ENCODE measurements around the gene TTLL10. TPM values are rescaled to one million over a fixed set of nuclear protein-coding genes. Genes with fewer than 3 reads are reported as not detected.
"Not testable (repeated sequence)": the region's sequence is repeated elsewhere in the genome, so short reads cannot be mapped to it uniquely, and the experiment has no call there.

Gene TTLL10
- total and polyA plus RNA-seq, 7 experiments from 2014 or later: 0.58 to 0.80 TPM; not detected in 5

DNA sequence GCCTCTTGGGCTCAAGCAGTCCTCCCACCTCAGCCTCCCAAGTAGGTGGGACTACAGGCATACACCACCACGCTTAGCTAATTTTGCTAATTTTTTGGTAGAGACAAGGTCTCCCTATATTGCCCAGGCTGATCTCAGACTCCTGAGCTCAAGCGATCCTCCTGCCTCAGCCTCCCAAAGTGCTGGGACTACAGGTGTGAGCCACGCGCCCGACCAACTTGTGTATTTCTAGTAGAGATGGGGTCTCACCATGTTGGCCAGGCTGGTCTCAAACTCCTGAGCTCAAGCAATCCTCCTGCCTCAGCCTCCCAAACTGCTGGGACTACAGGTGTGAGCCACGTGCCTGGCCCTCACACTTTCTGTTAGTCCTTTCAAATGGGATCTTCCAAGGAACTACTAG, 22.0 kb downstream of the TTLL10 start:
- Mint-ChIP-seq H3K9me3 (peaks cover 5 to 21% (median 13%) of the 10 kb centered on the region in 11 donors), H3K36me3 (peaks cover 0 to 19% (median 5%) of the 10 kb centered on the region in 5 donors), H3K4me1 (peaks cover 0 to 11% (median 0%) of the 10 kb centered on the region in 7 donors)
- H3K27me3 Mint-ChIP-seq; H3K27ac Mint-ChIP-seq; H3K27me3 ChIP-seq (ENCODE audit: control insufficient read depth in 2 of 2, insufficient read depth in 2 of 2, low read length in 2 of 2); H3K27ac ChIP-seq (ENCODE audit: low read depth, low read length); H3K4me1 ChIP-seq (ENCODE audit: control insufficient read depth in 2 of 2, insufficient read depth in 2 of 2, low read length in 2 of 2); H3K36me3 ChIP-seq (ENCODE audit: control insufficient read depth in 2 of 3, insufficient read depth in 3 of 3, low read length in 3 of 3); H3K9me3 ChIP-seq (ENCODE audit: control insufficient read depth in 2 of 3, low read length in 3 of 3); H3K4me3 Mint-ChIP-seq; CTCF ChIA-PET; DNase-seq; ATAC-seq; H3K4me3 ChIP-seq (ENCODE audit: low read length); intact Hi-C loops (cut with micrococcal nuclease): not testable (repeated sequence)
- POLR2A ChIA-PET: interaction anchor here (0.8 kb wide), 2 partner anchors 12 to 20 kb away, joined by 3 to 4 read pairs; no protein-coding TSS in a partner anchor

DNA sequence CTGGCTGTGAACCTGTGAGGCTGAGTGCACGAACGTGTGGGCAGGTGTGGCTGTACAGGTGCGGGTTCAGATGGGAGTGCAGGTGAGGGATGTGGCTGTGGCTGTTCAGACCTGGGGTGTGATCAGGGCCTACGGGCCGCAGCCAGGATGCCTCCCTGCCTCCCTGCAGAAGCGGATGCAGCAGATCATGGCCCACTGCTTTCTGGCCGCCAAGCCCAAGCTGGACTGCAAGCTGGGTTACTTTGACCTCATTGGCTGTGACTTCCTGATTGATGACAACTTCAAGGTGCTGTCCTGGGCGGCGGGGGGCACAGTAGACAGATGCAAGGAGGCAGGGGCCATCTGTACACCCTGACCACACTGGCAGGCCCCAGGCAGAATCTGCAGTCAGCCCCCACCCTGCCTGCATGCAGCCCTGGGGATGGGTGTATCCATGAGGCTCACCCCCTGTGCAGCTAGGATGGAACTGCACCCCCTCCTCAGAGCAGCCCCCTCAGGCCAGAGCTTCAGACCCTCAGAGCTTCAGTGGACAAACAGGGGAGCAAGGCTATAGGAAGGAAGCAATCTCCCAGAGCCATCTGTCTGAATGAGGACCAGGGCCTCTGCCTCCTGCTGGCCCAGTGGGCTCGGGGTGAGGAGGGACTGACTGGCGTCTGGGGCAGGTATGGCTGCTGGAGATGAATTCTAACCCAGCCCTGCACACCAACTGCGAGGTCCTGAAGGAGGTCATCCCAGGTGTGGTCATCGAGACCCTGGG, 22.9 kb downstream of the TTLL10 start:
- Histone ChIP-seq H3K27me3 (ENCODE audit: control insufficient read depth in 2 of 2, insufficient read depth in 2 of 2, low read length in 2 of 2) (no peaks in the 10 kb centered on the region), H3K36me3 (ENCODE audit: control insufficient read depth in 2 of 3, insufficient read depth in 3 of 3, low read length in 3 of 3) (no peaks in the 10 kb centered on the region), H3K4me3 (ENCODE audit: low read length) (no peak overlapping the region), H3K27ac (ENCODE audit: low read depth, low read length) (no peak overlapping the region), H3K4me1 (ENCODE audit: control insufficient read depth in 2 of 2, insufficient read depth in 2 of 2, low read length in 2 of 2) (no peaks in the 10 kb centered on the region), H3K9me3 (ENCODE audit: control insufficient read depth in 2 of 3, low read length in 3 of 3) (no peaks in the 10 kb centered on the region)
- DNase-seq (no peak), ATAC-seq (no peak)
- ChIA-PET POLR2A (interaction anchor here (0.8 kb wide), 1 partner anchor 12 kb away, joined by 3 read pairs; no protein-coding TSS in a partner anchor), CTCF (no interaction called here)
- intact Hi-C loops (cut with micrococcal nuclease): no loop called here
- Mint-ChIP-seq H3K4me3 (peak overlapping the region in 1 of 10 donors; percentile 14), H3K27me3 (no peaks in the 10 kb centered on the region), H3K36me3 (peaks cover 0 to 19% (median 5%) of the 10 kb centered on the region in 5 donors), H3K4me1 (peaks cover 0 to 11% (median 0%) of the 10 kb centered on the region in 7 donors), H3K27ac (no peak overlapping the region), H3K9me3 (peaks cover 5 to 21% (median 10%) of the 10 kb centered on the region in 11 donors)

DNA sequence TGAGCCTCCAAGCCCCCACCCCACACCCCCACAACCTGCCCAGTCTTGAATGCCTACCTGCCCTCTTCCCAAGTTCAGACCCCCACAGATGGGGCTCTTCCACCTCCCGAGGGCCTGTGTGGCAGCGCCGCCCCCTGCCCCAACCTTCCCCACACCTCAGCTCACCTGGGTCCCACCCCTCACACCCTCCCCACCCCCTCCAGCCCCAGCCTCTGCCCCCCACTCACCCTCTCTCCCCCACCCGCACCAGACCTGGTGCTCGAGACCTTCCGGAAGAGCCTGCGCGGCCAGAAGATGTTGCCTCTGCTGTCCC, 23.5 kb downstream of the TTLL10 start:
- CTCF ChIA-PET: no interaction called here
- DNase-seq (no peak), ATAC-seq (no peak)
- Mint-ChIP-seq H3K27me3 (no peaks in the 10 kb centered on the region), H3K4me1 (peaks cover 0 to 11% (median 0%) of the 10 kb centered on the region in 7 donors), H3K27ac (no peak overlapping the region), H3K9me3 (peaks cover under 1 to 16% (median 7%) of the 10 kb centered on the region in 11 donors), H3K36me3 (peaks cover 0 to 14% (median 2%) of the 10 kb centered on the region in 5 donors), H3K4me3 (no peak overlapping the region)
- intact Hi-C loops (cut with micrococcal nuclease): no loop called here
- H3K27ac ChIP-seq (ENCODE audit: low read depth, low read length): no peak overlapping the region
- no peaks in the 10 kb centered on the region for H3K9me3 ChIP-seq (ENCODE audit: control insufficient read depth in 2 of 3, low read length in 3 of 3)
- no peaks in the 10 kb centered on the region for H3K4me1 ChIP-seq (ENCODE audit: control insufficient read depth in 2 of 2, insufficient read depth in 2 of 2, low read length in 2 of 2)
- no peaks in the 10 kb centered on the region for H3K27me3 ChIP-seq (ENCODE audit: control insufficient read depth in 2 of 2, insufficient read depth in 2 of 2, low read length in 2 of 2)
- H3K4me3 ChIP-seq (ENCODE audit: low read length): no peak overlapping the region
- no peaks in the 10 kb centered on the region for H3K36me3 ChIP-seq (ENCODE audit: control insufficient read depth in 2 of 3, insufficient read depth in 3 of 3, low read length in 3 of 3)
- POLR2A ChIA-PET: no interaction called here

DNA sequence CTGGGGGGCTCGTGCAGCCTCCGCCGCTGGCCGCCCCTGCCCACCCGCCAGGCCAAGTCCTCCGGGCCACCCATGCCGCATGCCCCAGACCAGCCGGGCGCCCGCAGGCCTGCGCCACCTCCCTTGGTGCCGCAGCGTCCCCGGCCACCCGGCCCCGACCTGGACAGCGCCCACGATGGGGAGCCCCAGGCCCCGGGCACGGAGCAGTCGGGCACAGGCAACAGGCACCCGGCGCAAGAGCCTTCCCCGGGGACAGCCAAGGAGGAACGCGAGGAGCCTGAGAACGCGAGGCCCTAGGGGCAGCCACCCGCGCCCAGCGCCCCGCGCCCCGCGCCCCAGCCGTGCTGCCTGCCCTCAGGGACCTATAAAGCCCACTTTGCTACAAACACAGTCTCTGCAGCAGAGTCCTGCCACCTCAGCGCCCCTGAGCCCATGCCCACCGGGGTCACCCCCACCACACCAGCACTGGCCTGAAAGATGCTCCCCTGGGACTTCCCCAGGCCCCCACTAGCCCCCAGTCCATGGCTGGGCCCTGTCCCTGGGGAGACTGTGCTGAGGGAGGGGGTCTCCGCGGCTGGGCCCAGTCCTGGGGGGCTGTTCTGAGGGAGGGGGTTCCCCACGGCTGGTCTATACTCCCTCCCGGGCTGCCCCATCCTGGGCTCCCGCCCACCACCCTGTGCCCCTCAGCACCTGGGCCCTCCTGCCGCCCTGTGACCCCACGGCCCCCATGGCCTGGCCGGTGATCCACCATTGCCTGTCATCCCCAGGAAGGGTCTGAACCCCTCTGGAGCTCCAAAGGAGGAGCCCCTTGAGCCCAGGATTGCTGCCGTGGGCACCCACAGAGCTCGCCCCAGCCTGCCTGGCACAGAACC, 24.1 kb downstream of the TTLL10 start:
- POLR2A ChIA-PET: no interaction called here
- CTCF ChIA-PET: no interaction called here

DNA sequence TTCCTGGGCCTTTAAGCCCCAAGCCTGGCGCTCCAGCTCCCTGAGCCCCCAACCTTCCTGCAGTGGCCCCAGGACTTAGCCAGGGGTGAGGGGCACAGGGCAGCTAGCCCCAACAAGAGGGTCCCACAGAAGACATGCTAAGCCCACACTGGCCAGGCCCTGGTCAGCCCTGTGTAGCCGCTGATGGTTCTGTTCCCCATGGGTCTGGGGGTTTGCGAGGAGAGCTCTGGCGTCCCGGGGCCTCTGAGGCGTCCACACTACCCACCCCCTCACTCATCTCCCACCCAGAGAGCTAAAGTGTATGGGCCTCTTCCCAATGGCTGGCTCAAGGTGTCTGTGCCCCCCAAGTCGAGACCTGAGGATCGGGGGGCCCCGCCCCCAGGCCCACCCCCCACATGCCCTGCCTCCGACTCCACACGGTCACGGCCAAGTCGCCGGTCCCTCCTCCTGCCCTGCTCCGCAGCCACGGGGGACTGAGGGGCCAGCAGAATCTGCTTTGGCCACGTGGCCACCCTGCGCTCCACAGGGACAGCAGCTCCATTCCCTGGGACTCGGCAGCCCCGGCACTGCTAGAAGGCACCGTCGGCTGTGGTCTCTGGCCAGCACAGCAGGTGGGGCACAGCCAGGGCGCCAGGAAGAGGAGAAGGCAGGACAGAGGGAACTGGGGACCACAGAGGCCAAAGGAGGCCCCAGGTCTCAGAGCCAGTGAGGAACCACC, 24.9 kb downstream of the TTLL10 start:
- Mint-ChIP-seq H3K4me3 (no peak overlapping the region), H3K4me1 (peaks cover 0 to 11% (median 0%) of the 10 kb centered on the region in 7 donors), H3K27me3 (no peaks in the 10 kb centered on the region), H3K27ac (no peak overlapping the region), H3K9me3 (peaks cover 0 to 14% (median 7%) of the 10 kb centered on the region in 11 donors), H3K36me3 (peaks cover 0 to 14% (median 0%) of the 10 kb centered on the region in 5 donors)
- ATAC-seq: no peak
- no peaks in the 10 kb centered on the region for H3K9me3 ChIP-seq (ENCODE audit: control insufficient read depth in 2 of 3, low read length in 3 of 3)
- H3K27me3 ChIP-seq (ENCODE audit: control insufficient read depth in 2 of 2, insufficient read depth in 2 of 2, low read length in 2 of 2): no peaks in the 10 kb centered on the region
- no peak overlapping the region for H3K4me3 ChIP-seq (ENCODE audit: low read length)
- intact Hi-C loops (cut with micrococcal nuclease): no loop called here
- no peaks in the 10 kb centered on the region for H3K4me1 ChIP-seq (ENCODE audit: control insufficient read depth in 2 of 2, insufficient read depth in 2 of 2, low read length in 2 of 2)
- no peaks in the 10 kb centered on the region for H3K36me3 ChIP-seq (ENCODE audit: control insufficient read depth in 2 of 3, insufficient read depth in 3 of 3, low read length in 3 of 3)
- H3K27ac ChIP-seq (ENCODE audit: low read depth, low read length): no peak overlapping the region
- DNase-seq: no peak
- POLR2A ChIA-PET: no interaction called here
- CTCF ChIA-PET: no interaction called here

More for the DNA sequence above, 24.1 kb downstream of the TTLL10 start:
- DNase-seq (no peak), ATAC-seq (no peak)
- Mint-ChIP-seq H3K27me3 (no peaks in the 10 kb centered on the region), H3K27ac (no peak overlapping the region), H3K4me3 (no peak overlapping the region), H3K9me3 (peaks cover 0 to 14% (median 7%) of the 10 kb centered on the region in 11 donors), H3K4me1 (peaks cover 0 to 11% (median 0%) of the 10 kb centered on the region in 7 donors), H3K36me3 (peaks cover 0 to 14% (median 0%) of the 10 kb centered on the region in 5 donors)
- Histone ChIP-seq H3K36me3 (ENCODE audit: control insufficient read depth in 2 of 3, insufficient read depth in 3 of 3, low read length in 3 of 3) (no peaks in the 10 kb centered on the region), H3K27me3 (ENCODE audit: control insufficient read depth in 2 of 2, insufficient read depth in 2 of 2, low read length in 2 of 2) (no peaks in the 10 kb centered on the region), H3K4me3 (ENCODE audit: low read length) (no peak overlapping the region), H3K27ac (ENCODE audit: low read depth, low read length) (no peak overlapping the region), H3K9me3 (ENCODE audit: control insufficient read depth in 2 of 3, low read length in 3 of 3) (no peaks in the 10 kb centered on the region), H3K4me1 (ENCODE audit: control insufficient read depth in 2 of 2, insufficient read depth in 2 of 2, low read length in 2 of 2) (no peaks in the 10 kb centered on the region)
- intact Hi-C loops (cut with micrococcal nuclease): no loop called here

DNA sequence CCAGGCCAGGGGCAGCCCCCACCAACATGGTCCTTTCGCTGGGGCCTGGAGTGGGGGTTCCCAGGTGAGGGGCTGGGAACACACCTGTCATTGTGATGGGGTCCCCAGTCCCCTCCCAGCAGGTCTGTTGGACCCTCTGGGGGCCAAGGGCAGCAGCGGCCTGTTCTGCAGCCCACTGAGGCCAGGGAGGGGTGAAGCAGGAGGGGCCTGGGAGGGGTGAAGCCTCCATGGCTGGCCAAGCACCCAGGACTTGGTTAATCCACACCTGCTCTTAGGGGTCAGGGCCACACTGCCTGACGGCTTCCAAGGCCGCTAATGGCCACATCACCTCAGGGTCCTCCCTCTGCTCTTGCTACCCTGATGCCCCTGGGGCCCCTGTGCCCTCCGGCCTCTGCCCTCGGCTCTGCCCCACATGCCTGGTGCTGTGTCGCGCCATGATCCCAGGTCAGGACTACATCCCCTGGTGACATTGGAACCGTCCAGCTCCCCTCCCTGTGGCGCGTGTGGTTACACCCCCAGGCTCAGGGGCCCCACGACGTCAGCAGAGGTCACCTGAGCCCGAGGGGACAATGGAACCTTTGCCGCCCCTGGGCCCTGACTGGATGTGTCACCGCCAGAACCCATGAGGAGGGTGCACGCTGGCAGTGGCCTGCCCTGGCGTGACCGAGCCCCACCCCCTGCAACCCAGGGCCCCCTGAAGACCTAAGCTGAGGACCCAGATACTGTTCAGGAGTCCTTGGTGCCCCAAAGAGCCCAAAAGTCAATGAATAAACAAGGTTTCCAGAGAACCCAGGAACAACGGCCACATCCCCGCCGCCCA, 25.7 kb downstream of the TTLL10 start:
- ATAC-seq (no peak), DNase-seq (no peak)
- Histone ChIP-seq H3K36me3 (ENCODE audit: control insufficient read depth in 2 of 3, insufficient read depth in 3 of 3, low read length in 3 of 3) (no peaks in the 10 kb centered on the region), H3K27me3 (ENCODE audit: control insufficient read depth in 2 of 2, insufficient read depth in 2 of 2, low read length in 2 of 2) (no peaks in the 10 kb centered on the region), H3K9me3 (ENCODE audit: control insufficient read depth in 2 of 3, low read length in 3 of 3) (no peaks in the 10 kb centered on the region), H3K27ac (ENCODE audit: low read depth, low read length) (peak overlapping the region; percentile 2), H3K4me1 (ENCODE audit: control insufficient read depth in 2 of 2, insufficient read depth in 2 of 2, low read length in 2 of 2) (no peaks in the 10 kb centered on the region), H3K4me3 (ENCODE audit: low read length) (no peak overlapping the region)
- peak overlapping the region in 8 of 9 donors; percentile 32 to 80 (median 56) for H3K27ac Mint-ChIP-seq
- intact Hi-C loops (cut with micrococcal nuclease): no loop called here
- peaks cover 0 to 11% (median 7%) of the 10 kb centered on the region in 11 donors for H3K9me3 Mint-ChIP-seq
- peaks cover 0 to 10% (median 0%) of the 10 kb centered on the region in 5 donors for H3K36me3 Mint-ChIP-seq
- POLR2A ChIA-PET: no interaction called here
- CTCF ChIA-PET: no interaction called here
- peak overlapping the region; percentile 44 to 75 (median 54) for H3K4me3 Mint-ChIP-seq
- no peaks in the 10 kb centered on the region for H3K27me3 Mint-ChIP-seq
- H3K4me1 Mint-ChIP-seq: peaks cover 0 to 11% (median 0%) of the 10 kb centered on the region in 7 donors

All from naive thymus-derived CD4-positive, alpha-beta T cell (primary cell).